Mammary epithelial cell (primary cell): ENCODE data around the gene MUC5AC.
"Not testable (repeated sequence)": the region's sequence is repeated elsewhere in the genome, so short reads cannot be mapped to it uniquely, and the experiment has no call there.

Experiments used
- EZH2 ChIP-seq: IDR thresholded peaks from 2 replicates; pipeline ENCODE4 v1.6.1; 2012; ENCODE audit warnings: low read length, inconsistent platforms, borderline replicate concordance
- TF ChIP-seq, protein P1 (sequence below), 2 donors: IDR thresholded peaks in 1 of 2; conservative IDR thresholded peaks in 1 of 2; 2 replicates each; pipeline ENCODE4 v1.5.1; 2011 to 2012; ENCODE audit warnings: inconsistent platforms in 2 of 2, low read length in 2 of 2, mild to moderate bottlenecking in 2 of 2, control low read depth in 1 of 2, low read depth in 1 of 2; ENCODE audit not compliant: insufficient read depth in 1 of 2; ENCODE audit errors: extremely low read depth in 1 of 2

GRCh38 chr11:1173396-1173795 is 15.6 kb downstream of the MUC5AC start:
- TF ChIP-seq, protein P1, sequence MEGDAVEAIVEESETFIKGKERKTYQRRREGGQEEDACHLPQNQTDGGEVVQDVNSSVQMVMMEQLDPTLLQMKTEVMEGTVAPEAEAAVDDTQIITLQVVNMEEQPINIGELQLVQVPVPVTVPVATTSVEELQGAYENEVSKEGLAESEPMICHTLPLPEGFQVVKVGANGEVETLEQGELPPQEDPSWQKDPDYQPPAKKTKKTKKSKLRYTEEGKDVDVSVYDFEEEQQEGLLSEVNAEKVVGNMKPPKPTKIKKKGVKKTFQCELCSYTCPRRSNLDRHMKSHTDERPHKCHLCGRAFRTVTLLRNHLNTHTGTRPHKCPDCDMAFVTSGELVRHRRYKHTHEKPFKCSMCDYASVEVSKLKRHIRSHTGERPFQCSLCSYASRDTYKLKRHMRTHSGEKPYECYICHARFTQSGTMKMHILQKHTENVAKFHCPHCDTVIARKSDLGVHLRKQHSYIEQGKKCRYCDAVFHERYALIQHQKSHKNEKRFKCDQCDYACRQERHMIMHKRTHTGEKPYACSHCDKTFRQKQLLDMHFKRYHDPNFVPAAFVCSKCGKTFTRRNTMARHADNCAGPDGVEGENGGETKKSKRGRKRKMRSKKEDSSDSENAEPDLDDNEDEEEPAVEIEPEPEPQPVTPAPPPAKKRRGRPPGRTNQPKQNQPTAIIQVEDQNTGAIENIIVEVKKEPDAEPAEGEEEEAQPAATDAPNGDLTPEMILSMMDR (conservative IDR thresholded peaks at IDR 0.05 in 1 of 2, IDR thresholded peaks at IDR 0.05 in 1 of 2; ENCODE audit: extremely low read depth in 1 of 2, insufficient read depth in 1 of 2, low read depth in 1 of 2, low read length in 2 of 2), result not testable (repeated sequence)
- TF ChIP-seq EZH2, result not testable (repeated sequence)
